Activated T-cell treated with anti-CD3 and anti-CD28 coated beads, Interleukin-2, amount 50 U/mL, for 4 hours (primary cell): Measurements from ENCODE around the gene SPECC1L. TPM values are rescaled to one million over a fixed set of nuclear protein-coding genes. Genes with fewer than 3 reads are reported as not detected.

Experiments
- ATAC-seq, 2 donors: fragments of 200-7000 bp; cut with Tn5 transposase; one replicate each; pipeline ENCODE4 v1.10.0; 2021
- DNase-seq: peaks from one replicate; pipeline ENCODE4 v3.0.0-alpha.2; 2020
- H3K27me3 Mint-ChIP-seq: one replicate; pipeline ENCODE4 v1.8.0; 2021; ENCODE audit warnings: low read depth, mixed read lengths
- H3K36me3 Mint-ChIP-seq: one replicate; pipeline ENCODE4 v1.8.0; 2022; ENCODE audit warnings: mixed read lengths; ENCODE audit not compliant: insufficient read depth
- H3K4me1 Mint-ChIP-seq: one replicate; pipeline ENCODE4 v1.8.0; 2021; ENCODE audit warnings: low read depth, mixed read lengths
- H3K4me3 Mint-ChIP-seq: one replicate; pipeline ENCODE4 v1.8.0; 2021; ENCODE audit warnings: mild to moderate bottlenecking, moderate library complexity, mixed read lengths
- H3K9me3 Mint-ChIP-seq: one replicate; pipeline ENCODE4 v1.8.0; 2021; ENCODE audit warnings: mixed read lengths
- total RNA-seq, 3 donors: library from RNA; stranded (reverse); gene quantifications; one replicate each; pipeline ENCODE4 v1.2.1, GENCODE V29; 2021

SPECC1L gene
- total RNA-seq, 3 donors from 2014 or later: 31.4 to 33.6 (median 33.1) TPM

- Mint-ChIP-seq H3K4me3 (peak overlapping the region; percentile 83), H3K4me1 (peaks cover 35% of the 10 kb centered on the region), H3K9me3 (no peaks in the 10 kb centered on the region), H3K36me3 (no peaks in the 10 kb centered on the region), H3K27me3 (no peaks in the 10 kb centered on the region)
- DNase-seq (peak; percentile 38), ATAC-seq (peak; percentile 35 to 36)
Measured at GRCh38 chr22:24424001-24424900, 153.6 kb downstream of the SPECC1L start.

DNA sequence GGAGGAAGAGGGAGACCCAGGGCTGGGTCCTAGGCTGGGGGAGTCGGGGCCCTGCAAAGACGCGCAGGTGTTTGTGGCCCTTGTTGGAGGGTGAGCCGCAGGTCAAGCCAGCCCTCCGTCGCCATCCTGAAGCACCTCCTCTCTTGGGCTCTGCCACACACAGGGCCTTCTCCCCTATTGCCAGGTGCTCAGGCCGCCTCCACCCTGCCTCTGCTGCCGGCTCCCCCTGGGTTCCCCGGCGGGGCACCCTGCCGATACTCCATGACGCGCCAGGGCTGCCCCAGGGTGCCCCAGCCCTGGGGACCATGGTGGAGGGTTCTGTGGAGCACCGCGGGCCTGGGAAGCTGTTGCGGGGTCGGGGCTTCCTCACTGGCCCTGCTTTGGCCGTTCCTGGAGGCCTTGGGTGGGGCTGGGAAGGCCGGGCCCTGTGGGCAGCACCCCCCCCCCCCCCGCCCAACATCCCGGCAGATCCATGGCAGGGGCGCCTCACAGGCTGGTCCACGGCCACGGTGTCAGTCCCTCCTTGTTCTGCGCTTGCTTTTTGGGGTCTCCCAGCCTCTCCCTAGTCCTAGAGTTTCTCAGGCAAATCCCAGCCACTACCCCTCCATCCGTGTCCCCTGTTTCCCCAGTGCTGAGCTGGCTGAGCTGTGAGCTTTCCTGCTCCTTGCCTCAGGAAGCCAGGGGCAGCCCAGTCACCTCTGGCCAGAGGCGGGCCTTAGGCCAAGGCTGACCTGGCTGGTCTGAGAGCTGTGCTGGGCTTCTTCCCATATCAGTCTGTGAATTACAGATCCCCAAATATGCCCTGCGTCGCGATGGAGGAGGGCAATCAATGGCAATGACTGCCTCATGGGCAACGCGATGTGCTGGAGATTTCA is 154.5 kb downstream of the SPECC1L start:
- no peaks in the 10 kb centered on the region for H3K27me3 Mint-ChIP-seq
- peaks cover 44% of the 10 kb centered on the region for H3K4me1 Mint-ChIP-seq
- ATAC-seq (no peak), DNase-seq (no peak)
- H3K36me3 Mint-ChIP-seq: no peaks in the 10 kb centered on the region
- H3K4me3 Mint-ChIP-seq: peak overlapping the region; percentile 84
- no peaks in the 10 kb centered on the region for H3K9me3 Mint-ChIP-seq

- peaks cover 55% of the 10 kb centered on the region for H3K4me1 Mint-ChIP-seq
- no peaks in the 10 kb centered on the region for H3K27me3 Mint-ChIP-seq
- no peaks in the 10 kb centered on the region for H3K36me3 Mint-ChIP-seq
- no peak for ATAC-seq
- no peaks in the 10 kb centered on the region for H3K9me3 Mint-ChIP-seq
- DNase-seq: no peak
- peak overlapping the region; percentile 84 for H3K4me3 Mint-ChIP-seq
Measured at GRCh38 chr22:24426436-24426835, 155.8 kb downstream of the SPECC1L start.

DNA sequence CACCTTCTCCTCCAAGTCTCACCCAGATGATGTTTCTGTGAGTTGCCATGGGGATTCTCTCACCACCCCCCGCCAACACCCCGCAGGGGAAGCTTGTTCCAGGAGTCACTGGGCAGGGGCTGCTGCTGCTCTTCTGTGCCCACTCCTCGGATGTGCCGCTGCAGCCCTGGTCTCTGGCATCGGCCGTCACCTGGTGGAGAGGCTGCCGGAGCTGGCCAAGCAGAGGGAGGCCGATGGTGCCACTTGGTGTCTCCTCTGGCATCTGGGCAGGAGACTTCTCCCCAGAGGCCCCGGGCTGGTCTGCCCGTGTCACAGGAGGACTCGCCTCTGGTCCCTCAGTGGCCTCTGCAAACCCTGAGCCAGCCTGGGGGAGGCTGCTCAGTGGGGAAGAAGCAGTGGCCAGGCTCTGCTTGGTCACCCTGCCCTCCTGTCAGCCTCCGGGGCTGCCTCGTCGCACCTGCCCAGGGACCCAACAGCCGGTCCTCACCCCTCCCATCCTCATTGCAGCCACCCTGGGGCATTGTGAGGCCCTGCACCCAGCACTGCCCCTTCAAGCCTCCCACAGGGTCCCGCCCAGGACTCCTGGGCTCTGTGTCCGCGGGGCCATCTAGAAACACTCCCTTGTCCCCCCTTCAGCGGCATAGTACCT is 156.3 kb downstream of the SPECC1L start:
- H3K9me3 Mint-ChIP-seq: no peaks in the 10 kb centered on the region
- no peak for DNase-seq

GRCh38 chr22:24427500-24428164 is 157.0 kb downstream of the SPECC1L start, which contains the start of gene ADORA2A:
TSS of gene ADORA2A (plus strand) at chr22:24427599. CDS start at chr22:24433405, 5,806 bp downstream.
- H3K4me3 Mint-ChIP-seq: peak within 1 kb of the TSS; percentile 84
- no peaks in the 10 kb centered on the region for H3K36me3 Mint-ChIP-seq
- no peaks in the 10 kb centered on the region for H3K9me3 Mint-ChIP-seq
- H3K27me3 Mint-ChIP-seq: no peaks in the 10 kb centered on the region
- peak; percentile 79 for DNase-seq
- peak; percentile 74 to 77 for ATAC-seq
- peaks cover 67% of the 10 kb centered on the region for H3K4me1 Mint-ChIP-seq

More for the DNA sequence above, 156.3 kb downstream of the SPECC1L start:
- Mint-ChIP-seq H3K27me3 (no peaks in the 10 kb centered on the region), H3K4me3 (peak overlapping the region; percentile 84), H3K36me3 (no peaks in the 10 kb centered on the region), H3K4me1 (peaks cover 60% of the 10 kb centered on the region)
- peak in 1 of 2 donors; percentile 0 for ATAC-seq

- peaks cover 77% of the 10 kb centered on the region for H3K4me1 Mint-ChIP-seq
- H3K27me3 Mint-ChIP-seq: no peaks in the 10 kb centered on the region
- no peaks in the 10 kb centered on the region for H3K9me3 Mint-ChIP-seq
- DNase-seq (no peak), ATAC-seq (no peak)
- H3K36me3 Mint-ChIP-seq: no peaks in the 10 kb centered on the region
- H3K4me3 Mint-ChIP-seq: peak overlapping the region; percentile 84
Measured at GRCh38 chr22:24428751-24429410, 158.2 kb downstream of the SPECC1L start.

- no peaks in the 10 kb centered on the region for H3K9me3 Mint-ChIP-seq
- peaks cover 85% of the 10 kb centered on the region for H3K4me1 Mint-ChIP-seq
- peak overlapping the region; percentile 84 for H3K4me3 Mint-ChIP-seq
- DNase-seq (peak; percentile 62), ATAC-seq (no peak)
- H3K27me3 Mint-ChIP-seq: no peaks in the 10 kb centered on the region
- H3K36me3 Mint-ChIP-seq: no peaks in the 10 kb centered on the region
Measured at GRCh38 chr22:24429411-24430365, 159.1 kb downstream of the SPECC1L start.

DNA sequence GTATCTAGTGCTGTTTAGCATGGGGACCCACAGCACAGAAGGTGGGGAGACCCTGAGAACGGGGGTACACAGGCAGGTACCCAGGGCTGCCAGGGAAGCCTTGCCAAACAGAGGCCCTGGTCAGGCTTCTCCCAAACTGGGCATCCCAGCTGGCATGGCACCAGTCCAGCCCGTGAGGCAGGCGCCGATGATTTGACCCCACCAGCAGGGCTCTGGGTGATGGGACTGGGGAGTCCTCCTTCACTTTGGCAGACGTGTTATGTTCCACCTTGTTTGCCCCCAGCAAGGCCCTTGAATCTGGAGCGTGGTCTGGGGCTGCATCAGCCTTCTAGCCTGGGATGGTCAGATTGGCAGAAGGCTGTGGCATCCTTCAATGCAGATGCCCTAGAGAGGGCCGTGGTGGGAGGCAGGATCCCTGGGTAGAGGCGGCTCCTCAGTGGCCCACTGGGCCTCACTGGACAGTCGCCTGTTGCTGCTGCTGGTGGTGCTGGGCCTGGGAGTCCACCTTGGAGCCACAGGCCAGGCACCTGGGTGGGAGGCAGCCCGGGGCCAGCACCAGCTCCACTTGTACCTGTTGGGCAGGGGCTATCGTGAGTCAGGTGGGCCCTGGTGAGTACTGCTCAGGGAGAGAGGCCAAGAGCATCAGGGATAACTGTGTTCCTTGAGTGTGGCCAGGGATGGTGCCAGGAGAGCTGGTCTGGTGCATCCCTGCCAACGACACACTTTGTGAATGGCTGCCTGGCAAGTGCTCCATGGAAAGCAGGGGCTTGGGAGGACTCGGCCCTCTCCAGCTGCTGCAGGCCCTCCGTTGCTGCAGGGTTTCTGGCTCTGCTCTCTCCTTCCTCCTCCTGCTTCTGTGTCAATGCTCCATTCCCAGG is 160.0 kb downstream of the SPECC1L start:
- Mint-ChIP-seq H3K4me1 (peaks cover 91% of the 10 kb centered on the region), H3K36me3 (no peaks in the 10 kb centered on the region), H3K4me3 (no peak overlapping the region), H3K9me3 (no peaks in the 10 kb centered on the region), H3K27me3 (no peaks in the 10 kb centered on the region)
- no peak for ATAC-seq
- DNase-seq: no peak

DNA sequence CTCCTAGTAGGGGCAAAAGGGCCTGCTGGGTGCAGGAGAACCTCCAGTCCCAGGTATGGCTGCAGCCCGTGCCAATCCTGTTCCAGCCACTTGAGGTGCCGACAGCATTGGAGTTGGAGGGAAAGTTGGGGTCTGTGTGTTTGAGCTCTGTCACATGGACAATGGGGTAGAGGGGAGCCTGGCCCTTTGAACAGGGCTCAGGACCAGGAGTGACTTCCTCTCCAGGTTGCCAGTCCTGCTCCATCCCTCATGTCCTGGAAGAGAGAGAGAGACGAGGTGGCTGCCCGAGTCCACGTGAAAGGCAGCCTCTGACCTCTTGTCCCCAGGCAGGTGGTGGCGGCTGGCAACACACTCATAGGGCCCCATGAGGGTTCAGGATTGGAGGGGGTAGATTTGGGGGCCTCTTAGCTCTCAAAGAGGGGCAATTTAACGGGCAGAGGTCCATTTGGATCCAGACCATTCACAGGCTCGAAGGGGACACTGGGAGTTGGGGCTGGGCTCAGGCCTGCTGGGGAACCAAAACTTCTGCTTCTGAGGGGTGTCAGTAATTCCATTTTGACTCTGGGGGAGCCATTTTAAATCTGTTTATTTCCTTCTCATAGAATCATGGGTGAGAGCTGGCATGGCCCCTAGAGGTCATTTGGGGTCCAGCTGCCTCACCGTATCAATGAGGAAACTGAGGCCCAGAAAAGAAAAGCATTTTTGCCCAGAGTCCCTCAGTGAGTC is 160.8 kb downstream of the SPECC1L start:
- H3K9me3 Mint-ChIP-seq: no peaks in the 10 kb centered on the region

GRCh38 chr22:24432059-24432853 is 161.6 kb downstream of the SPECC1L start:
- H3K4me3 Mint-ChIP-seq: peak overlapping the region; percentile 54
- H3K9me3 Mint-ChIP-seq: no peaks in the 10 kb centered on the region
- H3K27me3 Mint-ChIP-seq: no peaks in the 10 kb centered on the region
- peaks cover 2% of the 10 kb centered on the region for H3K36me3 Mint-ChIP-seq
- H3K4me1 Mint-ChIP-seq: peaks cover 90% of the 10 kb centered on the region
- ATAC-seq (no peak), DNase-seq (peak; percentile 54)

More for the DNA sequence above, 160.8 kb downstream of the SPECC1L start:
- DNase-seq (no peak), ATAC-seq (no peak)
- no peaks in the 10 kb centered on the region for H3K27me3 Mint-ChIP-seq
- peaks cover 91% of the 10 kb centered on the region for H3K4me1 Mint-ChIP-seq
- H3K36me3 Mint-ChIP-seq: peaks cover under 1% of the 10 kb centered on the region
- peak overlapping the region; percentile 33 for H3K4me3 Mint-ChIP-seq
